IMR-90 (cell line): Measurements from ENCODE around the gene CDK13. TPM values are rescaled to one million over a fixed set of nuclear protein-coding genes. Genes with fewer than 3 reads are reported as not detected.

Experiments
- ATAC-seq: fragments of 200-7000 bp; cut with Tn5 transposase; 2 replicates; pipeline ENCODE4 v1.9.1; 2020; ENCODE audit warnings: low read depth, mild to moderate bottlenecking, moderate library complexity
- BruUV-seq: library from RNA; stranded (reverse); fragments of 400-500 nt; replicated peaks from 2 replicates; lab custom pipeline; 2021; lab: Mats Ljungman, UMichigan
- CTCF ChIA-PET: fragments of 300-600 bp; formaldehyde crosslinking; extraction: SDS; loops from one replicate; lab custom pipeline; 2021; ENCODE audit warnings: antibody characterized with exemption; lab: Yijun Ruan, JAX
- POLR2A ChIA-PET: fragments of 300-600 bp; sonication (Branson Sonifier 250); formaldehyde crosslinking; loops from one replicate; lab custom pipeline; 2022; ENCODE audit warnings: antibody characterized with exemption; ENCODE audit not compliant: unreplicated experiment; lab: Charles Lee
- DNase-seq: peaks from one replicate; pipeline ENCODE4 v3.0.0; 2013
- H2AFZ ChIP-seq: replicated peaks from 2 replicates; pipeline ENCODE3; 2013; ENCODE audit warnings: low read length, mild to moderate bottlenecking; ENCODE audit not compliant: poor library complexity
- H2AK5ac ChIP-seq: 2 replicates; pipeline ENCODE4 v1.6.1; 2013; ENCODE audit warnings: low read depth, low read length, inconsistent platforms
- H2AK9ac ChIP-seq: replicated peaks from 2 replicates; pipeline ENCODE3; 2013; ENCODE audit warnings: mild to moderate bottlenecking, low read depth, low read length, moderate library complexity; ENCODE audit not compliant: poor library complexity
- H2BK120ac ChIP-seq: 2 replicates; pipeline ENCODE4 v1.6.1; 2013; ENCODE audit warnings: low read depth, low read length, inconsistent platforms
- H2BK15ac ChIP-seq: 3 replicates; pipeline ENCODE4 v1.6.1; 2013; ENCODE audit warnings: low read depth, low read length, inconsistent platforms
- H2BK20ac ChIP-seq: 2 replicates; pipeline ENCODE4 v1.6.1; 2013; ENCODE audit warnings: low read depth, mild to moderate bottlenecking, inconsistent platforms, low read length, moderate library complexity
- H2BK5ac ChIP-seq: 2 replicates; pipeline ENCODE4 v1.6.1; 2013; ENCODE audit warnings: mild to moderate bottlenecking, low read depth, low read length, inconsistent platforms; ENCODE audit not compliant: poor library complexity, severe bottlenecking
- H3K14ac ChIP-seq: replicated peaks from 2 replicates; pipeline ENCODE4 v1.6.1; 2013; ENCODE audit warnings: low read depth, low read length, inconsistent platforms
- H3K18ac ChIP-seq: 2 replicates; pipeline ENCODE4 v1.6.1; 2013; ENCODE audit warnings: low read depth, low read length, control low read depth
- H3K23ac ChIP-seq: 2 replicates; pipeline ENCODE4 v1.6.1; 2013; ENCODE audit warnings: low read depth, low read length, inconsistent platforms
- H3K27ac ChIP-seq: 2 replicates; pipeline ENCODE4 v1.5.1; 2013; ENCODE audit warnings: mild to moderate bottlenecking, control low read depth, low read length; ENCODE audit not compliant: insufficient read depth
- H3K27me3 ChIP-seq: 2 replicates; pipeline ENCODE4 v1.6.1; 2013; ENCODE audit warnings: low read length; ENCODE audit not compliant: control insufficient read depth, insufficient read depth
- H3K36me3 ChIP-seq: 2 replicates; pipeline ENCODE4 v1.6.1; 2013; ENCODE audit warnings: low read length, mixed read lengths; ENCODE audit not compliant: control insufficient read depth, insufficient read depth
- H3K4ac ChIP-seq: 2 replicates; pipeline ENCODE4 v1.6.1; 2013; ENCODE audit warnings: low read depth, low read length, inconsistent platforms
- H3K4me1 ChIP-seq: 2 replicates; pipeline ENCODE4 v1.6.1; 2013; ENCODE audit warnings: low read length, mixed read lengths; ENCODE audit not compliant: control insufficient read depth, insufficient read depth
- H3K4me2 ChIP-seq: 2 replicates; pipeline ENCODE4 v1.6.1; 2013; ENCODE audit warnings: low read depth, mild to moderate bottlenecking, control low read depth, low read length, moderate library complexity
- H3K4me3 ChIP-seq: 2 replicates; pipeline ENCODE4 v1.5.1; 2013; ENCODE audit warnings: low read depth, mild to moderate bottlenecking, control low read depth, low read length, moderate library complexity; ENCODE audit not compliant: insufficient read depth
- H3K56ac ChIP-seq: 2 replicates; pipeline ENCODE4 v1.6.1; 2013; ENCODE audit warnings: low read length, inconsistent platforms; ENCODE audit not compliant: insufficient read depth; ENCODE audit errors: extremely low read depth
- H3K79me1 ChIP-seq, 2 experiments: 2 replicates each; pipeline ENCODE4 v1.6.1; 2013; ENCODE audit warnings: low read length in 2 of 2, inconsistent platforms in 1 of 2, low read depth in 1 of 2
- H3K9ac ChIP-seq: 2 replicates; pipeline ENCODE4 v1.6.1; 2013; ENCODE audit warnings: low read depth, low read length, control low read depth
- H3K9me1 ChIP-seq: 2 replicates; pipeline ENCODE4 v1.6.1; 2013; ENCODE audit warnings: low read length, inconsistent platforms; ENCODE audit not compliant: insufficient read depth
- H3K9me3 ChIP-seq: 2 replicates; pipeline ENCODE4 v1.6.1; 2013; ENCODE audit warnings: low read length; ENCODE audit not compliant: control insufficient read depth, insufficient read depth
- H4K20me1 ChIP-seq: 2 replicates; pipeline ENCODE4 v1.6.1; 2013; ENCODE audit warnings: low read length, inconsistent platforms; ENCODE audit not compliant: insufficient read depth
- H4K5ac ChIP-seq: 2 replicates; pipeline ENCODE4 v1.6.1; 2013; ENCODE audit warnings: mild to moderate bottlenecking, low read depth, low read length, control low read depth
- H4K8ac ChIP-seq, 2 experiments: 2 replicates each; pipeline ENCODE4 v1.6.1; 2013; ENCODE audit warnings: low read depth in 2 of 2, low read length in 2 of 2, control low read depth in 1 of 2, inconsistent platforms in 1 of 2
- H4K91ac ChIP-seq: 2 replicates; pipeline ENCODE4 v1.6.1; 2013; ENCODE audit warnings: low read depth, low read length, inconsistent platforms; ENCODE audit not compliant: insufficient read depth
- BHLHE40 ChIP-seq: fragments of 150-350 bp; IDR thresholded peaks from 2 replicates; pipeline ENCODE4 v1.6.1; 2016; ENCODE audit warnings: mild to moderate bottlenecking, low read depth, low read length
- CEBPB ChIP-seq: IDR thresholded peaks from 2 replicates; pipeline ENCODE4 v1.6.1; 2012; ENCODE audit warnings: low read depth, low read length, improper control_type of control experiment
- CTCF ChIP-seq: conservative IDR thresholded peaks from 2 replicates; pipeline ENCODE4 v1.5.1; 2012; ENCODE audit warnings: mild to moderate bottlenecking, low read depth, low read length, improper control_type of control experiment
- ELK1 ChIP-seq: fragments of 150-350 bp; IDR thresholded peaks from 2 replicates; pipeline ENCODE4 v1.6.1; 2016; ENCODE audit warnings: low read depth, mild to moderate bottlenecking, low read length, moderate library complexity, borderline replicate concordance
- MAFK ChIP-seq: IDR thresholded peaks from 2 replicates; pipeline ENCODE4 v1.6.1; 2012; ENCODE audit warnings: low read depth, low read length, improper control_type of control experiment
- MAZ ChIP-seq: IDR thresholded peaks from 2 replicates; pipeline ENCODE4 v1.6.1; 2012; ENCODE audit warnings: low read depth, mild to moderate bottlenecking, low read length, improper control_type of control experiment, moderate library complexity, borderline replicate concordance
- NFE2L2 ChIP-seq: fragments of 150-350 bp; IDR thresholded peaks from 2 replicates; pipeline ENCODE4 v1.6.1; 2016; ENCODE audit warnings: low read depth, mild to moderate bottlenecking, low read length
- POLR2A ChIP-seq: IDR thresholded peaks from 2 replicates; pipeline ENCODE4 v1.6.1; 2012; ENCODE audit warnings: mild to moderate bottlenecking, low read depth, low read length
- RAD21 ChIP-seq: IDR thresholded peaks from 2 replicates; pipeline ENCODE4 v1.6.1; 2012; ENCODE audit warnings: low read length, improper control_type of control experiment
- RCOR1 ChIP-seq: IDR thresholded peaks from 2 replicates; pipeline ENCODE4 v1.6.1; 2012; ENCODE audit warnings: mild to moderate bottlenecking, low read length, improper control_type of control experiment; ENCODE audit not compliant: insufficient replicate concordance
- RFX5 ChIP-seq: IDR thresholded peaks from 2 replicates; pipeline ENCODE4 v1.8.0; 2012; ENCODE audit warnings: low read depth, mild to moderate bottlenecking, low read length, moderate library complexity
- SMC3 ChIP-seq: fragments of 150-350 bp; IDR thresholded peaks from 2 replicates; pipeline ENCODE4 v1.6.1; 2016; ENCODE audit warnings: low read depth, mild to moderate bottlenecking, antibody characterized with exemption, low read length, moderate library complexity
- USF2 ChIP-seq: fragments of 150-350 bp; IDR thresholded peaks from 2 replicates; pipeline ENCODE4 v1.6.1; 2017; ENCODE audit warnings: mild to moderate bottlenecking, antibody characterized with exemption, low read length, low read depth
- WGBS, 2 experiments: methylation state at CpG; one replicate each; pipeline versions ENCODE4 v1.1.5 to v1.1.7; 2013; ENCODE audit warnings: missing lambda C conversion rate in 2 of 2; ENCODE audit not compliant: insufficient read length in 1 of 2; ENCODE audit errors: extremely low coverage in 2 of 2; 5-methylcytosine and 5-hydroxymethylcytosine counted together
- dilution Hi-C: fragments of 300-500 bp; cut with HindIII; formaldehyde crosslinking; loops from one replicate; pipeline ENCODE4 v1.14.3; 2018; ENCODE audit warnings: low sequenced_read_pairs; ENCODE audit not compliant: unreplicated experiment
- in situ Hi-C: fragments of 300-500 bp; cut with MboI; formaldehyde crosslinking; loops from 3 replicates; pipeline ENCODE4 v1.14.3; 2019; ENCODE audit warnings: low sequenced_read_pairs, inconsistent platforms, mixed read lengths
- intact Hi-C: fragments of 100-400 bp; cut with micrococcal nuclease; formaldehyde crosslinking; loops from 2 replicates; pipeline ENCODE4 v1.10.0; 2022
- polyA plus RNA-seq, 3 experiments: library from polyadenylated mRNA; depleted of rRNA; stranded (reverse); fragments of >200 nt; gene quantifications; 2 replicates each; pipeline ENCODE4 v1.2.3, GENCODE V29; 2012; ENCODE audit warnings: low replicate concordance in 1 of 3
- total RNA-seq: library from RNA; depleted of rRNA; stranded (reverse); fragments of >200 nt; gene quantifications from 2 replicates; pipeline ENCODE4 v1.2.3, GENCODE V29; 2012

The CDK13 gene
- total and polyA plus RNA-seq, 2 of the 4 experiments (the other 2 are of a cell fraction): 20.1 to 50.4 TPM

GRCh38 chr7:40041456-40041855 is 91.4 kb downstream of the CDK13 start:
- Histone ChIP-seq H3K56ac (no peak overlapping the region), H3K4me2 (no peak overlapping the region), H2AK5ac (no peak overlapping the region), H2BK5ac (no peak overlapping the region), H4K5ac (no peak overlapping the region), H2BK20ac (no peak overlapping the region), H2AFZ (no peak overlapping the region), H3K4me1 (no peaks in the 10 kb centered on the region), H3K9me1 (0 out of 2 replicates have a peak, but pooled peaks cover 3% of the 10 kb centered on the region), H2BK120ac (no peak overlapping the region), H2AK9ac (no peak overlapping the region), H3K27me3 (no peaks in the 10 kb centered on the region), H2BK15ac (no peak overlapping the region), H3K27ac (no peak overlapping the region), H3K36me3 (peaks cover 9% of the 10 kb centered on the region), H3K23ac (no peak overlapping the region), H3K9ac (no peak overlapping the region), H3K9me3 (no peaks in the 10 kb centered on the region), H4K20me1 (no peaks in the 10 kb centered on the region; the same call in 1 of the 2 replicates), H3K4ac (no peak overlapping the region), H3K18ac (no peak overlapping the region), H4K91ac (no peak overlapping the region), H4K8ac (no peak overlapping the region), H3K4me3 (no peak overlapping the region), H3K79me1 (peaks cover 19 to 37% of the 10 kb centered on the region in 2 experiments), H3K14ac (no peak overlapping the region)
- intact Hi-C loops: no loop called here
- no CpG with 5 or more reads among the region's 2 CpGs for WGBS, 2 experiments
- ATAC-seq (no peak), DNase-seq (no peak)
- CTCF ChIA-PET: interaction anchor here (0.7 to 2.1 kb wide), 2 partner anchors 11 to 145 kb away, joined by 5 to 6 read pairs; no protein-coding TSS in a partner anchor
- dilution Hi-C loops: no loop called here
- in situ Hi-C loops: no loop called here
- POLR2A ChIA-PET: interaction anchor here (0.5 kb wide), 1 partner anchor 93 kb away, joined by 15 read pairs; no protein-coding TSS in a partner anchor
- no peak for TF ChIP-seq BHLHE40
- no peak for TF ChIP-seq RAD21
- no peak for TF ChIP-seq MAFK
- TF ChIP-seq SMC3: no peak
- TF ChIP-seq USF2: no peak
- no peak for TF ChIP-seq RCOR1
- TF ChIP-seq POLR2A: no peak
- no peak for TF ChIP-seq ELK1
- TF ChIP-seq CTCF: no peak
- TF ChIP-seq RFX5: no peak
- TF ChIP-seq NFE2L2: no peak
- TF ChIP-seq CEBPB: no peak
- TF ChIP-seq MAZ: no peak
- no TSS peak for BruUV-seq
